ENCODE results near the gene USP6NL. TPM values are rescaled to one million over a fixed set of nuclear protein-coding genes. Genes with fewer than 3 reads are reported as not detected.

The USP6NL gene
- total and polyA plus RNA-seq, 2 of the 8 experiments (the other 6 are each of a cell fraction or from before 2014, with no cell fraction given) = 10.9 to 28.8 TPM

- TF ChIP-seq CHD7 (IDR thresholded peaks at IDR 0.05; ENCODE audit: insufficient replicate concordance, low read length) (no peak), YY1 (IDR thresholded peaks at IDR 0.05; ENCODE audit: low read depth, low read length) (no peak), GTF2F1 (IDR thresholded peaks at IDR 0.05; ENCODE audit: borderline replicate concordance, low read depth, low read length) (no peak), ATF3 (IDR thresholded peaks at IDR 0.05; ENCODE audit: insufficient read depth, low read depth, low read length) (no peak), KDM4A (IDR thresholded peaks at IDR 0.05; ENCODE audit: low read depth, low read length, severe bottlenecking) (no peak), SP2 (IDR thresholded peaks at IDR 0.05; ENCODE audit: low read length) (no peak), SUZ12 (IDR thresholded peaks at IDR 0.05; ENCODE audit: low read length) (no peak), SAP30 (IDR thresholded peaks at IDR 0.05; ENCODE audit: insufficient read depth, insufficient replicate concordance, low read length) (no peak), BRCA1 (IDR thresholded peaks at IDR 0.05; ENCODE audit: low read depth, low read length) (no peak), SIN3A (conservative IDR thresholded peaks at IDR 0.05 in 1 of 2, IDR thresholded peaks at IDR 0.05 in 1 of 2; ENCODE audit: low read depth in 1 of 2, low read length in 2 of 2) (no peak), SP4 (IDR thresholded peaks at IDR 0.05; ENCODE audit: low read length) (no peak), SP1 (IDR thresholded peaks at IDR 0.05; ENCODE audit: low read depth, low read length) (no peak)
Measured at GRCh38 chr10:11404901-11405300, 206.5 kb downstream of the USP6NL start (continued).
